ENCODE measurements around the gene ADAM11. TPM values are rescaled to one million over a fixed set of nuclear protein-coding genes. Genes with fewer than 3 reads are reported as not detected.
"Not testable (repeated sequence)": the region's sequence is repeated elsewhere in the genome, so short reads cannot be mapped to it uniquely, and the experiment has no call there.

Gene ADAM11
- total RNA-seq, 1 donor from 2014 or later: 0.52 TPM

DNA sequence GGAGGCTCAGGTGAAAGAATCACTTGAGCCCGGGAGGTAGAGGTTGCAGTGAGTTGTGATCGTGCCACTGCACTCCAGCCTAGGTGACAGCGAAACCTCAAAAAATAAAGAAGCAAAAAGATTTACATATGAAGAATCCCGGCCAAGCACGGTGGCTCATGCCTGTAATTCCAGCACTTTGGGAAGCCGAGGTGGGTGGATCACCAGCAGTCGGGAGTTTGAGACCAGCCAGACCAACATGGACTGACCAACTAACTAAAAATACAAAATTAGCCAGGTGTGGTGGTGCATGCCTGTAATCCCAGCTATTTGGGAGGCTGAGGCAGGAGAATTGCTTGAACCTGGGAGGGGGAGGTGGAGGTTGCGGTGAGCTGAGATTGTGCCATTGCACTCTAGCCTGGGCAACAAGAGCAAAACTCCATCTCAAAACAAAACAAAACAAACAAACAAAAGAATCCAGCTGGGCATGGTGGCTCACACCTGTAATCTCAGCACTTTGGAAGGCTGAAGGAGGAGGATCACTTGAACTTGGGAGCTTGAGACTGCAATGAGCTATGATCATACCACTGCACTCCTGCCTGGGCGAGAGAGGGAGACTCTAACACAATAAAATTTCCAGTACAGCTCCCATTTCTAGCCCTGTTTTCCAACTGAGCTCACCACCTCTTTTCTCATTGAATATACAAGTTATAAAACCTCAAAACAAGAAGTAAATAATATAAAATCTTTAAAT is 50.0 kb downstream of the ADAM11 start:
- H3K4me1 ChIP-seq (ENCODE audit: control insufficient read depth in 3 of 3, insufficient read depth in 3 of 3, low read length in 3 of 3); H3K9me3 ChIP-seq (ENCODE audit: control insufficient read depth in 3 of 3, low read length in 3 of 3); H3K36me3 ChIP-seq (ENCODE audit: control insufficient read depth in 3 of 3, insufficient read depth in 3 of 3, low read length in 3 of 3); H3K27ac ChIP-seq (ENCODE audit: low read depth, low read length); H3K27me3 ChIP-seq (ENCODE audit: control insufficient read depth in 3 of 3, insufficient read depth in 3 of 3, low read length in 3 of 3); H3K9ac ChIP-seq (ENCODE audit: low read depth in 1 of 3, low read length in 3 of 3); H3K4me3 ChIP-seq (ENCODE audit: low read length in 3 of 3): not testable (repeated sequence)

DNA sequence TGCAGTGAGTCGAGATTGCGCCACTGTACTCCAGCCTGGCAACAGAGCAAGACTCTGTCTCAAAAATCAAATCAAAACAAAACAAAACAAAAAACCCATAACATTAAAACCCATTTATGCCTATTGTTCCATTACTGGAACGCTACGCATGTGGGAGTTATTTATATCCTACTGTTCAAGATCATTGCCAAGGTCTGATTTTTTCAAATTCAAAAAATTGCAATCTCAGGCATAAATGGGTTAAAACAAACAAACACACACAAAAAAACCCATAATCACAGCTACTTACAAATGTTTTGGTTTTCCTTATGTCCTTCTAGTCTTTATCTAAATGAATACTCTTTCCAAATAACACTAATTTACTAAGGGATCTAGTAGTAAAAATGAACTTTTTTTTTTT is 53.5 kb downstream of the ADAM11 start:
- Histone ChIP-seq H3K36me3 (ENCODE audit: control insufficient read depth in 3 of 3, insufficient read depth in 3 of 3, low read length in 3 of 3) (no peaks in the 10 kb centered on the region), H3K9ac (ENCODE audit: low read depth in 1 of 3, low read length in 3 of 3) (no peak overlapping the region), H3K27me3 (ENCODE audit: control insufficient read depth in 3 of 3, insufficient read depth in 3 of 3, low read length in 3 of 3) (peaks cover 0 to 4% (median 0%) of the 10 kb centered on the region in 3 donors), H3K9me3 (ENCODE audit: control insufficient read depth in 3 of 3, low read length in 3 of 3) (no peaks in the 10 kb centered on the region), H3K4me1 (ENCODE audit: control insufficient read depth in 3 of 3, insufficient read depth in 3 of 3, low read length in 3 of 3) (no peaks in the 10 kb centered on the region), H3K4me3 (ENCODE audit: low read length in 3 of 3) (no peak overlapping the region), H3K27ac (ENCODE audit: low read depth, low read length) (no peak overlapping the region)

DNA sequence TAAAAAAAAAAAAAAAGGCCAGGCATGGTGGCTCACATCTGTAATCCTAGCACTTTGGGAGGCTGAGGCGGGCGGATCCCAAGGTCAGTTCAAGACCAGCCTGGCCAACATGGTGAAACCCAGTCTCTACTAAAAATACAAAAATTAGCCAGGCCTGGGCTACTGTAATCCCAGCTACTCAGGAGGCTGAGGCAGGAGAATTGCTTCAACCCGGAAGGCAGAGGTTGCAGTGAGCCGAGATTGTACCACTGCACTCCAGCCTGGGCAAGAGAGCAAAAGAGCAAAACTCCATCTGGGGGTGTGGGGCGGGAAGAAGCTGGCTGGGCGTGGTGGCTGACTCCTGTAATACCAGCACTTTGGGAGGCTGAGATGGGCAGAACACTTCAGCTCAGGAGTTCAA is 59.7 kb downstream of the ADAM11 start:
- H3K36me3 ChIP-seq (ENCODE audit: control insufficient read depth in 3 of 3, insufficient read depth in 3 of 3, low read length in 3 of 3); H3K4me3 ChIP-seq (ENCODE audit: low read length in 3 of 3); H3K9me3 ChIP-seq (ENCODE audit: control insufficient read depth in 3 of 3, low read length in 3 of 3); H3K27ac ChIP-seq (ENCODE audit: low read depth, low read length); H3K9ac ChIP-seq (ENCODE audit: low read depth in 1 of 3, low read length in 3 of 3); H3K4me1 ChIP-seq (ENCODE audit: control insufficient read depth in 3 of 3, insufficient read depth in 3 of 3, low read length in 3 of 3); H3K27me3 ChIP-seq (ENCODE audit: control insufficient read depth in 3 of 3, insufficient read depth in 3 of 3, low read length in 3 of 3): not testable (repeated sequence)

DNA sequence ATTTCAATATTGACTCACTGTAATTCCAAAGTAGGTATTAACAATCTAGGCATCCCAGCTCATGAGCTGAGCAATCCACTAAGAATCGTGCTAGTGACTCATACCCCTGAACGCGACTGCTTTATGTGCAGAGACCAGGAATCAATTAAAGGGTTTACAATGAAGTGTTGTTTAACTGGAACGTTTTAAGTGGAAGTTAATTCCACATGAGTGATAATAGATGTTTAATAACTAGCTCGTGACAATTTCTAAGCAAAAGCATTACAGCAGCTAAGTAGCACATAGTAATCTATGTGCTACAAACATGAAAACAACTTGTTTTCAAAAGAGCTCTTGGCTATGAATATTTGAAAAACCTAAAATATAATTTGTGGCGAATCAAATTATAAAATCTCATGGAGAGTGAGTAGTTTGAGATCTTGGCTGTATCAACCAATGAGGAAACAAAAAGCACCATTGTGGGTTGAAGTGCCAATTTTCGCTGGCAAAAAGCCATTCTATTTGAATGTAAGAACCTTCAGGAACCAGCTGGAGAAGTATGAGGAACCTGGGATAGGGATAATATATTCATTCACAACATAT is 61.9 kb downstream of the ADAM11 start:
- Histone ChIP-seq H3K9me3 (ENCODE audit: control insufficient read depth in 3 of 3, low read length in 3 of 3) (no peaks in the 10 kb centered on the region), H3K9ac (ENCODE audit: low read depth in 1 of 3, low read length in 3 of 3) (no peak overlapping the region), H3K27ac (ENCODE audit: low read depth, low read length) (no peak overlapping the region), H3K27me3 (ENCODE audit: control insufficient read depth in 3 of 3, insufficient read depth in 3 of 3, low read length in 3 of 3) (peaks cover 9 to 10% (median 9%) of the 10 kb centered on the region in 3 donors), H3K4me1 (ENCODE audit: control insufficient read depth in 3 of 3, insufficient read depth in 3 of 3, low read length in 3 of 3) (no peaks in the 10 kb centered on the region), H3K4me3 (ENCODE audit: low read length in 3 of 3) (no peak overlapping the region), H3K36me3 (ENCODE audit: control insufficient read depth in 3 of 3, insufficient read depth in 3 of 3, low read length in 3 of 3) (no peaks in the 10 kb centered on the region)

DNA sequence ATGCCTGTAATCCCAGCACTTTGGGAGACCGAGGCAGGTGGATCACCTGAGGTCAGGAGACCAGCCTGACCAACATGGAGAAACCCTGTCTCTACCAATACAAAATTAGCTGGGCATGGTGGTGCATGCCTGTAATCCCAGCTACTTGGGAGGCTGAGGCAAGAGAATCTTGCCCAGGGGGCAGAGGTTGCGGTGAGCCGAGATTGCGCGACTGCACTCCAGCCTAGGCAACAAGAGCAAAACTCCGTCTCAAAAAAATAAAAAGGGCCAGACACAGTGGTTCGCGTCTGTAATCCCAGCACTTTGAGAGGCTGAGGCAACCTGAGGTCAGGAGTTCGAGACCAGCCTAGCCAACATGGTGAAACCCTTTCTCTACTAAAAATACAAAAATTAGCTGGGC is 66.4 kb downstream of the ADAM11 start:
- not testable (repeated sequence) for H3K36me3 ChIP-seq (ENCODE audit: control insufficient read depth in 3 of 3, insufficient read depth in 3 of 3, low read length in 3 of 3); H3K9me3 ChIP-seq (ENCODE audit: control insufficient read depth in 3 of 3, low read length in 3 of 3); H3K27ac ChIP-seq (ENCODE audit: low read depth, low read length); H3K4me3 ChIP-seq (ENCODE audit: low read length in 3 of 3); H3K4me1 ChIP-seq (ENCODE audit: control insufficient read depth in 3 of 3, insufficient read depth in 3 of 3, low read length in 3 of 3); H3K9ac ChIP-seq (ENCODE audit: low read depth in 1 of 3, low read length in 3 of 3)
- H3K27me3 ChIP-seq (ENCODE audit: control insufficient read depth in 3 of 3, insufficient read depth in 3 of 3, low read length in 3 of 3): peaks cover 34 to 43% (median 37%) of the 10 kb centered on the region in 3 donors

DNA sequence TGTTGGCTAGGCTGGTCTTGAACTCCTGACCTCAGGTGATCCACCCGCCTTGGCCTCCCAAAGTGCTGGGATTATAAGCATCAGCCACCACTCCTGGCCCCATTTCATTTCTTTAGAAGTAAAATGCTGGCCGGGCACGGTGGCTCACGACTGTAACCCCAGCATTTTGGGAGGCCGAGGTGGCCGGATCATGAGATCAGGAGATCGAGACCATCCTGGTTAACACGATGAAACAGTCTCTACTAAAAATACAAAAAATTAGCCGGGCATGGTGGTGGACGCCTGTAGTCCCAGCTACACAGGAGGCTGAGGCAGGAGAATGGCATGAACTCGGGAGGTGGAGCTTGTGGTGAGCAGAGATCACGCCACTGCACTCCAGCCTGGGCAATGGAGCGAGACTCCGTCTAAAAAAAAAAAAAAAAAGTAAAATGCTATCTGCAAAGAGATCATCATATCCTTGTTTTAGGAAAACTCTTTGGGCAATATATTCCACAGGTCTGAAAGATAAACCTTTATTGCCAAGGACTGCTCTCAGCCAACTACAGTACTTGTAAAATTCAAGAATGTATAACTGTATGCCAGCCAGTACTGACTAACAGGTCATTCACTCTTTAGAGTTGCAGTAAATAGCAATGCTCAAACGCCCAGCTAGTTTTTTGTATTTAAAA is 67.5 kb downstream of the ADAM11 start:
- no peak overlapping the region for H3K27ac ChIP-seq (ENCODE audit: low read depth, low read length)
- no peaks in the 10 kb centered on the region for H3K36me3 ChIP-seq (ENCODE audit: control insufficient read depth in 3 of 3, insufficient read depth in 3 of 3, low read length in 3 of 3)
- H3K27me3 ChIP-seq (ENCODE audit: control insufficient read depth in 3 of 3, insufficient read depth in 3 of 3, low read length in 3 of 3): peaks cover 44 to 53% (median 45%) of the 10 kb centered on the region in 3 donors
- H3K4me1 ChIP-seq (ENCODE audit: control insufficient read depth in 3 of 3, insufficient read depth in 3 of 3, low read length in 3 of 3): peaks cover 0 to 4% (median 4%) of the 10 kb centered on the region in 3 donors
- no peak overlapping the region for H3K9ac ChIP-seq (ENCODE audit: low read depth in 1 of 3, low read length in 3 of 3)
- no peak overlapping the region for H3K4me3 ChIP-seq (ENCODE audit: low read length in 3 of 3)
- no peaks in the 10 kb centered on the region for H3K9me3 ChIP-seq (ENCODE audit: control insufficient read depth in 3 of 3, low read length in 3 of 3)

DNA sequence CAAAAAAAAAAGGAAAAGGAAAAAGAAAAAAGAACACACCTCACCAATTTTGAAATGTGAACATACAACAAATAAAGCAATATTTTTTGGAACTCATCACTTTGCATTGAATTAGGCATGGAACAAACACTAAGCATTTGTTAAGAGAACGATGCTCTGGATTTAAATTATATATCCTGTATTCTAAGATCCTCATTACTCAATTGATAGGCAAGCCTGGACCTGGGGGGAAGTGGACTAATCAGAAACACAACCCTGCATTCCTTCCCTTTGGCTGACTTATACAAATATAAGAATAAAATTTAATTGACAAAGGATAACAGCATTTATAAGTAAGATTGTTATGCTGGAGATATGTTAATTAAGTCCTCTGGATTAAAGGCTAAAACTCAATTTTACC is 69.1 kb downstream of the ADAM11 start:
- no peaks in the 10 kb centered on the region for H3K36me3 ChIP-seq (ENCODE audit: control insufficient read depth in 3 of 3, insufficient read depth in 3 of 3, low read length in 3 of 3)
- peaks cover 0 to 4% (median 4%) of the 10 kb centered on the region in 3 donors for H3K4me1 ChIP-seq (ENCODE audit: control insufficient read depth in 3 of 3, insufficient read depth in 3 of 3, low read length in 3 of 3)
- no peaks in the 10 kb centered on the region for H3K9me3 ChIP-seq (ENCODE audit: control insufficient read depth in 3 of 3, low read length in 3 of 3)
- no peak overlapping the region for H3K9ac ChIP-seq (ENCODE audit: low read depth in 1 of 3, low read length in 3 of 3)
- peaks cover 49 to 60% (median 53%) of the 10 kb centered on the region in 3 donors for H3K27me3 ChIP-seq (ENCODE audit: control insufficient read depth in 3 of 3, insufficient read depth in 3 of 3, low read length in 3 of 3)
- H3K4me3 ChIP-seq (ENCODE audit: low read length in 3 of 3): no peak overlapping the region
- H3K27ac ChIP-seq (ENCODE audit: low read depth, low read length): no peak overlapping the region

DNA sequence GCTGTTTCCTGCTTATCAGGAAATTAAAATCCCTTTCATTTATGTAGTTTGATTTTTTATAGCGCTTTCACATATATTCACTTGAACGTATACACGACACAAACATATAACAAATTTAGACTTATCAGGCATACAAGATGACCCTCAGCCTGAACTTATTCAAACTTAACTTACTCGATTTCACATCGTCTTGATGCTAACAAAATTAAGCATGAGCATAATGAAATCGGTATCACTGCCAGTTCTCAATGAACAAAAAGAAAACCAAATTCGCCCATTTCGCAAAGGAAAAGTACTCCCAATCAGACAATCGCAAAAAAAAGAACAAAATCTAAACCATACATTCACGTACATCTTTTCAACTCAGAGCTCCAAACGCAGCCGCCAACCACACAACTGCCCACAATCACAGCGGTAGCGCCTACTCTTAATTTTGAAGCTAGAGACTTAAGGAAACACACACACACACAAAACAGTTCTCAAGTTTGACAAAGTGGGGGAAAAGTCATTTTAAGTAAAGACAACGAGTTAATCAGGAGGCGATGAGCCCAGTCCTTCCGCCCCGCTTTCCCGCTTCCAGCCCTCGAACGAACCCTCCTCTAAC is 70.2 kb downstream of the ADAM11 start:
- H3K4me3 ChIP-seq (ENCODE audit: low read length in 3 of 3): peak overlapping the region; percentile 32 to 52 (median 32)
- no peaks in the 10 kb centered on the region for H3K36me3 ChIP-seq (ENCODE audit: control insufficient read depth in 3 of 3, insufficient read depth in 3 of 3, low read length in 3 of 3)
- peak overlapping the region; percentile 30 for H3K27ac ChIP-seq (ENCODE audit: low read depth, low read length)
- peaks cover 0 to 4% (median 4%) of the 10 kb centered on the region in 3 donors for H3K4me1 ChIP-seq (ENCODE audit: control insufficient read depth in 3 of 3, insufficient read depth in 3 of 3, low read length in 3 of 3)
- H3K27me3 ChIP-seq (ENCODE audit: control insufficient read depth in 3 of 3, insufficient read depth in 3 of 3, low read length in 3 of 3): peaks cover 49 to 66% (median 60%) of the 10 kb centered on the region in 3 donors
- H3K9me3 ChIP-seq (ENCODE audit: control insufficient read depth in 3 of 3, low read length in 3 of 3): no peaks in the 10 kb centered on the region
- H3K9ac ChIP-seq (ENCODE audit: low read depth in 1 of 3, low read length in 3 of 3): peak overlapping the region; percentile 5 to 60 (median 11)

DNA sequence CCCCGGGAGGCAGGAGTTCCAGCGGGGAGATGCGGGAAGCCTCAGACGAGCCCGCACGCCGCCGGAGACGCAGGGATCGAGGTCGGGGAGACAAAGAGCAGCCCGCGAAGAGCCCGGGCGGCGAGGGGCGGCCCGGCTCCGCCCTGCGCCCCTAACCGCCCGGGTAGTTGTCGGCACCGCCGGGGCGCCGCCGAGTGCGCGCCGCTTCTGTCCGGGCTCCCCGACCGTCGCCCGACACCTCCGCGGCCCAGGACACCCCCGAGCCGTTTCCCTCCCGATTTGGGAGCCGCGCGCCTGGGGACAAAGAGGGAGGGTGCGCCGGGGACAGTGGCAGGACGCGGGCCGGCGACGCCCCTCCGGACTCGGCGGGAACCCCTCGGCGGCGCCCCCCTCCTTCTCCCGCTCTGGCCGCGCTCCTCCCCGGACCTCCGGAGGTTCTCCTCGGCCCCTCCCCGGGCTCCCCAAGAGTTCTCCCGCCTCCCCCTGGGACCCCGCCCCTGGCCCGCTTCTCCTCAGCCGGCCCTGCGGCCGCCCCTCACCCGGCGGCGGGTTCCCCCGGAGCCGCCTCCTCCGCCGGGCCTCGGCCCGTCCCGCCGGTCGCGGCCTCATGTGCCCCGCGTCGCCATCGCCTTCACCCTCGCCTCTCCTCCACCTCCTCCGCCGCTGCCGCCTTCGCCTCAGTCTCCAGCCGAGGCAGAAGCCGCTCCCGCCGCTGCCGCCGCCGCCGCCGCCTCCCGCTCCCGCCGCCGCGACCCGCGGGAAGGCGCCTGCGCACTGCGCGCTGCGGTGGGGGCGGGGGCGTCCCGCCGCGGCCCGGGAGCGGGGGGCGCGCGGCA is 71.0 kb downstream of the ADAM11 start, which contains the start of gene GJC1:
Gene GJC1 (minus strand): TSS at position 765 of the 836 bp plus-strand sequence. CDS start 24,470 bp downstream, outside the sequence.
- peak within 1 kb of the TSS; percentile 11 to 60 (median 33) for H3K9ac ChIP-seq (ENCODE audit: low read depth in 1 of 3, low read length in 3 of 3)
- peaks cover 44 to 63% (median 60%) of the 10 kb centered on the region in 3 donors for H3K27me3 ChIP-seq (ENCODE audit: control insufficient read depth in 3 of 3, insufficient read depth in 3 of 3, low read length in 3 of 3)
- H3K36me3 ChIP-seq (ENCODE audit: control insufficient read depth in 3 of 3, insufficient read depth in 3 of 3, low read length in 3 of 3): no peaks in the 10 kb centered on the region
- peak within 1 kb of the TSS; percentile 32 to 52 (median 49) for H3K4me3 ChIP-seq (ENCODE audit: low read length in 3 of 3)
- H3K9me3 ChIP-seq (ENCODE audit: control insufficient read depth in 3 of 3, low read length in 3 of 3): no peaks in the 10 kb centered on the region
- H3K4me1 ChIP-seq (ENCODE audit: control insufficient read depth in 3 of 3, insufficient read depth in 3 of 3, low read length in 3 of 3): peaks cover 0 to 4% (median 4%) of the 10 kb centered on the region in 3 donors
- H3K27ac ChIP-seq (ENCODE audit: low read depth, low read length): peak within 1 kb of the TSS; percentile 30
